ENCODE measurements around the gene PTGDR2. TPM values are rescaled to one million over a fixed set of nuclear protein-coding genes. Genes with fewer than 3 reads are reported as not detected.

PTGDR2 gene
- total RNA-seq, 1 donor from 2014 or later: 0.18 TPM

- DNase-seq (ENCODE audit: low spot score) (peak; percentile 42), ATAC-seq (no peak)
Observed at GRCh38 chr11:60874421-60875365, 18.9 kb upstream of the PTGDR2 start.

GRCh38 chr11:60873533-60873932 lies 17.8 kb upstream of the PTGDR2 start:
- no peak for ATAC-seq
- peak; percentile 34 for DNase-seq (ENCODE audit: low spot score)

DNA sequence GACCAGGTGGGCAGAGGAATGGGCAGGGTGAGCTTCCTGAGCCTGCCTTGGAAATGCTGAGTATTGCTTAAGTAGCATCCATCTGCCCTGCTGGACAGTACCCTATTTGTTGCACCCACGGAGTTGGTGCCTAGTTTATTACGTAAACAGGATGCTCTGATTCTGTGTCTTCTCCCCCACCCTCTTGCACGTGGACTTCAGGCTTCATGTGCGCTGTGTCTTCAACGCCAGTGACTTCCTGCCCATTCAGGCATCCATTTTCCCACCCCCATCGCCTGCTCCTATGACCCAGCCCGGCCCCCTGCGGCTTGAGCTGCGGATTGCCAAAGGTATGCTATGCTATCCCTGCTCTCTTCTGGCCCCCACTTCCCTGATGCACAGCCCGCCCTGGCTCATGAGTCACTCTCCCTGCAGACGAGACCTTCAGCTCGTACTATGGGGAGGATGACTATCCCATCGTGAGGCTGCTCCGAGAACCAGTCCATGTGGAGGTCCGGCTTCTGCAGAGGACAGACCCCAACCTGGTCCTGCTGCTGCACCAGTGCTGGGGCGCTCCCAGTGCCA lies 17.3 kb upstream of the PTGDR2 start:
- ATAC-seq: no peak
- peak; percentile 32 for DNase-seq (ENCODE audit: low spot score)

- DNase-seq (ENCODE audit: low spot score): peak; percentile 51
- ATAC-seq: peak; percentile 85
Observed at GRCh38 chr11:60872124-60872960, 16.6 kb upstream of the PTGDR2 start.

DNA sequence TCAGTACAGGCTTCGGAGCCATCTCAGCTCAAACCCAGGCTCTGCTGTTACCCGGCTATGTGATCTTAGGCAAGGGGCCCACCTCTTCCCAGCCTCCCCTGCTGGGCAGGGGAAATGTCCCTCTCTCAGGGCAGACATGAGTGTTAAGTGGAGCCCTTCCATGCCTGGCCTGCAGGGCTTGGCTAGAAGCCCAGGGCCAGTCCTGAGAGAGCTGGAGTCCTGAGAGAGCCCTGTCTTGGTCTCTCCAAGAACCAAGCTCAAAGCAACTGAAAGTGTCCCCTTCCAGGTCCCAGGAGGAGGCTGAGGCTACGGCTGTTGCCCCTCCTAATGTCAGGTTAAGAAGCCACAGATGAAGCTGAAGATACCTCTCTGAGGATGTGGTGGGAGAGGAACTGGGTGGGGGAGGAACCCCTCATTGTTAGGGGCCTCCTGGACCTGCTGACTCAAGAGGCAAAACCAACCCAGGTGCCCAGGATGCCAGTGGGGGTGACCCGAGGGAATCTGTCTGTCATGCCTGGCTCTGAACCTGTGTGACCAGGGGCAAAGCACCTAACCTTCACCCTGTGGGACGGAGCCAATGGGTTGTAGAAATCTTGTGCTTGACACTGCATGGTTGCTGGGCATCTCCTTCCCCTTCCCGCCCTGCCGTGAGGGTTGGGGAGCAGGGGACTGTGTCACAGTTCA lies 15.8 kb upstream of the PTGDR2 start:
- ATAC-seq: peak; percentile 67
- DNase-seq (ENCODE audit: low spot score): no peak

DNA sequence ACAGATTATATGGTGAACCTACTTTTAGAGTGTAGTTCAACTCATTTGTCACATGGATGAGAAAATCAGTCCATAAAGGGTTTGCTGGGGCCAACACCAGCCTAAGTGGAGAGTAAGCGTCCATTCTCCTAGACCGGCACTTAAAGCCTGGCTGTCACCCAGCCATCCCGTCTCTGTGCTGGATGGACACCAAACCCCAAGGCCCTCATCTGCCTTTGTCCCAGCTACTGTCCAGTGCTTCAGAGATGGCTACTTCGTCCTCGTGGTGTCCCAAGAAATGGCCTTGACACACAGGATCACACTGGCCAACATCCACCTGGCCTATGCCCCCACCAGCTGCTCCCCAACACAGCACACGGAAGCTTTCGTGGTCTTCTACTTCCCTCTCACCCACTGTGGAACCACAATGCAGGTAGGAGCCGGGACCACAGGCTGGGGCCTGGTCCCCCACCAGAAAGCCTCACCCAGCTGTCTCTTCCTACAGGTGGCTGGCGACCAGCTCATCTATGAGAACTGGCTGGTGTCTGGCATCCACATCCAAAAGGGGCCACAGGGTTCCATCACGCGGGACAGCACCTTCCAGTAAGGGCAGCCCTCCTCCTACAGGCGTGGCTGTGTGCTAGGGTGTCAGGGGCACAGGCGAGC lies 15.1 kb upstream of the PTGDR2 start:
- DNase-seq (ENCODE audit: low spot score): no peak
- no peak for ATAC-seq

DNA sequence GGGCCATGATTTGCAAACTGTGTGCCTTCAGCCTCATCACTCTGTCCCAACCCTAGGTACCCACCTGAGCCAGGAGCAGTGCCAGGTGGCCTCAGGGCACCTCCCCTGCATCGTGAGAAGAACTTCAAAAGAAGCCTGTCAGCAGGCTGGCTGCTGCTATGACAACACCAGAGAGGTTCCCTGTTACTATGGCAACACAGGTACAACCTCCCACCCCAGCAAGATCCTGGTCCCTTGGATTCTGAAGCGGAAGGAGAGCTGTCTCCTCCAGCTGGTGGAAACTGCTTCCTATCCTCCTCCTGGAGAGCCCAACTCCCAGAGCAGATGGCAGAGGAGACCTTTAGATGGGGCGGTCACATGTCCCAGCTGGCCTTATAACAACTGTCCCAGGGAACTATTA lies 14.5 kb upstream of the PTGDR2 start:
- ATAC-seq (no peak), DNase-seq (ENCODE audit: low spot score) (no peak)

GRCh38 chr11:60869451-60869825 lies 13.7 kb upstream of the PTGDR2 start:
- DNase-seq (ENCODE audit: low spot score) (no peak), ATAC-seq (no peak)

- no peak for ATAC-seq
- no peak for DNase-seq (ENCODE audit: low spot score)
Observed at GRCh38 chr11:60868682-60869450, 13.1 kb upstream of the PTGDR2 start.

DNA sequence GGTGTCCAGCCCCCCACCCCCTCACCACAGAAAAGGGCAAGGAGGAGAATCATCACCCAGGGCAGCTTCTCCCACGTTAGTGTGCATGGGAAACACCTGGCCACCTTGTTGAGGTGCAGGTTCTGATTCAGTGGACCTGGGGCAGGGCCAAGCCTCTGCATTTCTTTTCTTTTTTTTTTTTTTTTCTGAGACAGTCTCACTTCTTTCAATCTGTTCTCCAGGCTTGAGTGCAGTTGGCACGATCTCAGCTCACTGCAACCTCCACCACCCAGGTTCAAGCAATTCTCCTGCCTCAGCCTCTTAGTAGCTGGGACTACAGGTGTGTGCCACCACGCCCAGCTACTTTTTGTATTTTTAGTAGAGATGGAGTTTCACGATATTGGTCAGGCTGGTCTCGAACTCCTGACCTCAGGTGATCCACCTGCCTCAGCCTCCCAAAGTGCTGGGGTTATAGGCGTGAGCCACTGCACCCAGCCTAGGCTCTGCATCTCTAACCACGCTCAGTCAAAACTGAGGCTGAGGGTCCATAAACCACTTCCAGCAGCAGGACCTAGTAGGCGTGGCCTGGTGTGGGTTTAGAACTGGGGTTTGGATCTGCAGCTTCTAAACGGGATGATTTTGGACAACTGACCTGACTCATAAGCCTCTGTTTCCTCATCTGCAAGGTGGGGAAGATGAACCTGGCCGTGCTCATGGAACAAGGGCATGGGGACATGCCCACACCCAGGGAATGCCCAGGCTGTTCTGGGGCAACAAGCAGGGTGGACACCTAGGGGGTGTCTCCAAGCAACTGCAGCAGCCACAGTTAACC lies 12.3 kb upstream of the PTGDR2 start:
- ATAC-seq (no peak), DNase-seq (ENCODE audit: low spot score) (no peak)

GRCh38 chr11:60866911-60867870 lies 11.4 kb upstream of the PTGDR2 start, which contains the start of gene ZP1:
ZP1 (plus strand) TSS chr11:60867542; CDS start chr11:60867562, 20 bp downstream.
- DNase-seq (ENCODE audit: low spot score) (no peak), ATAC-seq (no peak)

- ATAC-seq (no peak), DNase-seq (ENCODE audit: low spot score) (no peak)
Observed at GRCh38 chr11:60864856-60865513, 9.2 kb upstream of the PTGDR2 start.

- DNase-seq (ENCODE audit: low spot score): no peak
- no peak for ATAC-seq
Observed at GRCh38 chr11:60863550-60864521, 8.1 kb upstream of the PTGDR2 start.

GRCh38 chr11:60862171-60862570 lies 6.4 kb upstream of the PTGDR2 start:
- DNase-seq (ENCODE audit: low spot score): no peak
- ATAC-seq: no peak

- DNase-seq (ENCODE audit: low spot score): no peak
- no peak for ATAC-seq
Observed at GRCh38 chr11:60860943-60861342, 5.2 kb upstream of the PTGDR2 start.
